ENCODE data around the gene KCNS3. TPM values are rescaled to one million over a fixed set of nuclear protein-coding genes. Genes with fewer than 3 reads are reported as not detected.

Gene KCNS3
- total RNA-seq, 1 donor from 2014 or later = 6.7 TPM

DNA sequence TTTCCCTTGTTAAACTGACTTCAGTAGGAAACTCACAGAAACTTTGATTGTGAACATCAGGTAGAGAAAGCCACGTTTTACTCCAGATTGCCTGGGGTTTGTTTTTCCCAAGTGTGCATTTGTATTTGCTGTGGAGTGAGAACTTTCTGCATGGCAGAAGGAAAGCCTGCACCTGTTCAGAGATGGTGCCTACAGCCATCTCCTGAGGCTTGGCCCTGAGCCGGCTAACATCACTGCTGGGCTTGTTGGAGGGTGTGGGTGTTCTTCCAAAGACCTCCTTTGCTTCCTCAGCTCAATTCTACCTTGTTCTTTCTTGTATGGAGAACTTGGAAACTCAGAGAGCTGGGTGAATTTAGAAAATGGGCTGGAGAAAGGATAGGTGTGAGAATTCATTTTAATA, 16.1 kb downstream of the KCNS3 start:
- no peak for DNase-seq (ENCODE audit: low spot score in 2 of 2)
- H3K9me3 ChIP-seq = no peaks in the 10 kb centered on the region
- no peak overlapping the region for H3K27ac ChIP-seq
- H3K27me3 ChIP-seq = no peaks in the 10 kb centered on the region
- H3K36me3 ChIP-seq = no peaks in the 10 kb centered on the region
- H3K4me1 ChIP-seq = no peaks in the 10 kb centered on the region
- TF ChIP-seq CTCF (IDR thresholded peaks at IDR 0.05) = no peak
- H3K4me3 ChIP-seq = no peak overlapping the region
- intact Hi-C loops (cut with DNase I) = no loop called here

DNA sequence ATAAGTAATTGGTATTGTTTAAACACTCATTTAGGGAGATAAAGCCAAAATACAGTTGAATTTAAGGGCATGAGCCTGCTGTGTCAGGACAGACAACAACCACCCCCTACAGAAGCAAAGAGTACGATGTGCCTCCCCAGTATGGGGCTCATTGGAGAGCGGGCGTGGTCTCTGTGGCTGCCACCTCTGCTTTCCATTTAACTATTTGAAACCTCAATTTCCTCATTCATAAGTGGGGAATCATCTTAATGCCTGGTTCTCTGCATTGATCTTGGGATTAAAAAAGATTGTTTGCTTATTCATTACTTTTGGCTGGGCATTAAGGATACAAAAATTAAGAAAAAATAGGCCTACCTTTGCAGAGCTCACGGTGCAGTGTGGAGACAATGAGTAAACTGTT, 21.4 kb downstream of the KCNS3 start:
- H3K9me3 ChIP-seq = no peaks in the 10 kb centered on the region
- H3K4me3 ChIP-seq = no peak overlapping the region
- H3K36me3 ChIP-seq = no peaks in the 10 kb centered on the region
- intact Hi-C loops (cut with DNase I) = no loop called here
- no peak for DNase-seq (ENCODE audit: low spot score in 2 of 2)
- TF ChIP-seq CTCF (IDR thresholded peaks at IDR 0.05) = no peak
- no peaks in the 10 kb centered on the region for H3K4me1 ChIP-seq
- H3K27me3 ChIP-seq = no peaks in the 10 kb centered on the region
- H3K27ac ChIP-seq = no peak overlapping the region

- no peak for TF ChIP-seq CTCF (IDR thresholded peaks at IDR 0.05)
- Histone ChIP-seq H3K27ac (no peak overlapping the region), H3K4me1 (no peaks in the 10 kb centered on the region), H3K4me3 (no peak overlapping the region), H3K27me3 (no peaks in the 10 kb centered on the region), H3K9me3 (no peaks in the 10 kb centered on the region), H3K36me3 (no peaks in the 10 kb centered on the region)
- intact Hi-C loops (cut with DNase I) = no loop called here
- DNase-seq (ENCODE audit: low spot score in 2 of 2) = no peak
These were observed 22.8 kb downstream of the KCNS3 start for GRCh38 chr2:17901246-17901645.

- DNase-seq (ENCODE audit: low spot score in 2 of 2) = no peak
- no peak for TF ChIP-seq CTCF (IDR thresholded peaks at IDR 0.05)
- intact Hi-C loops (cut with DNase I) = no loop called here
- H3K27ac ChIP-seq = no peak overlapping the region
- H3K4me3 ChIP-seq = no peak overlapping the region
- no peaks in the 10 kb centered on the region for H3K27me3 ChIP-seq
- peaks cover 0 to 10% of the 10 kb centered on the region in 2 donors for H3K4me1 ChIP-seq
- H3K36me3 ChIP-seq = no peaks in the 10 kb centered on the region
- no peaks in the 10 kb centered on the region for H3K9me3 ChIP-seq
These were observed 32.5 kb downstream of the KCNS3 start for GRCh38 chr2:17910980-17911379.

- no peaks in the 10 kb centered on the region for H3K27me3 ChIP-seq
- no peak for DNase-seq (ENCODE audit: low spot score in 2 of 2)
- no peak overlapping the region for H3K27ac ChIP-seq
- H3K4me1 ChIP-seq = peaks cover 0 to 16% of the 10 kb centered on the region in 2 donors
- no peaks in the 10 kb centered on the region for H3K36me3 ChIP-seq
- H3K4me3 ChIP-seq = no peak overlapping the region
- no peaks in the 10 kb centered on the region for H3K9me3 ChIP-seq
- intact Hi-C loops (cut with DNase I) = no loop called here
- no peak for TF ChIP-seq CTCF (IDR thresholded peaks at IDR 0.05)
These were observed 33.2 kb downstream of the KCNS3 start for GRCh38 chr2:17911491-17912260.
